HPDE6-E6E7 (cell line): ENCODE measurements around the gene SNX15.
A peak's percentile ranks its signal among the peaks of the same experiment; 100 is the strongest.
"Not testable (repeated sequence)": the region's sequence is repeated elsewhere in the genome, so short reads cannot be mapped to it uniquely, and the experiment has no call there.

Experiments used
- DNase-seq: peaks from one replicate; pipeline ENCODE4 v3.0.0; 2011; ENCODE audit warnings: missing footprints; ENCODE audit errors: extremely low spot score

The SNX15 gene, protein sequence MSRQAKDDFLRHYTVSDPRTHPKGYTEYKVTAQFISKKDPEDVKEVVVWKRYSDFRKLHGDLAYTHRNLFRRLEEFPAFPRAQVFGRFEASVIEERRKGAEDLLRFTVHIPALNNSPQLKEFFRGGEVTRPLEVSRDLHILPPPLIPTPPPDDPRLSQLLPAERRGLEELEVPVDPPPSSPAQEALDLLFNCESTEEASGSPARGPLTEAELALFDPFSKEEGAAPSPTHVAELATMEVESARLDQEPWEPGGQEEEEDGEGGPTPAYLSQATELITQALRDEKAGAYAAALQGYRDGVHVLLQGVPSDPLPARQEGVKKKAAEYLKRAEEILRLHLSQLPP

DNA sequence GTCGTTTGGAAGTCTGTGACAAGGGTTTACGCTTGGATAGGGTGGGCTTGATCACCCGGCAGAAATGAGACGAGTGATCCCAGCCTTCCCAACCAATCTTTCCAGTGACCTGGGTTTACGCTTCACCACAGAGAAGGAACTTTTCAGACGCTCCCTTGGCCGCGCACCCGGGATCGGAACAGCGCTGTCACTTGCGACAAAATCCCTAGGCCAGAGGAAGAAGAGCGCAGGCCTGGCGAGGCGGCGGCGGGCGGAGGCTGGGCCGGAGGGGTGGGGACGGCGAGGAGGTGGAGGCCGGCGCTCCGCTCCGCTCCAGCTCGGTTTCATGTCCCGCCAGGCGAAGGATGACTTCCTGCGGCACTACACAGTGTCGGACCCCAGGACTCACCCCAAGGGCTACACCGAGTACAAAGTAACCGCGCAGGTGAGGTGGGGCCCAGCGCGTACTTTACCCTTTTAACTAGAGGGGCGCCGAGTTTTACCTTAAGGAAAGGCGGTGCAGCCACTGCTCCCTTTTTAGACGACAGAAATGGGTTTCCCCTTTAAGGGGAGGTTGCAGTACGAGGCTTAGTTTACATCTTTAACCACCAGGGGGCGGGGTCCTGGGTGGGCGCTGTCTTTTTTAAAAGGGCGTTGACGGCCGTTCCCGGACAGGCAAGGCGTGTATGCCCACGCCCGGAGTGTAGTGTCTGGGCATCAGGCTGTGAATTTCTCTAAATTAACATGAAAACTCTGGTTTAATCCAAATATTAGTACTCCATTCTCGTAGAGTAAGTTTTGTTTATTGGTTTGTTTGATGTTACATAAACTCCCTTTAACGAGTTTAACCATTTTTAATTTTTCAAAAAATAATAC lies at the start of gene SNX15:
Gene SNX15, plus strand, starts transcription at position 227 of the 855 bp plus-strand sequence. Its CDS starts 99 bp downstream, at position 326.
- peak; percentile 92 for DNase-seq

DNA sequence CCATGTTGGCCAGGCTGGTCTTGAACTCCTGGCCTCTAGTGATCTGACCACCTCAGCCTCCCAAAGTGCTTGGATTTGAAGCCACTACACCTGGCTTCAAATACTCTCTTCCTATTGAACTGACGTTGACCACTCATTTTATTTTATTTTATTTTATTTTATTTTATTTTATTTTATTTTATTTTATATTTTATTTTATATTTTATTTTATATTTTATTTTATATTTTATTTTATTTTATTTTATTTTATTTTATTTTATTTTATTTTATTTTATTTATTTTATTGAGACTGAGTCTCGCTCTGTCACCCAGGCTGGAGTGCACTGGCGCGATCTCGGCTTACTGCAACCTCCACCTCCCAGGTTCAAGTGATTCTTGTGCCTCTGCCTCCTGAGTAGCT lies 43.9 kb upstream of the SNX15 start:
- not testable (repeated sequence) for DNase-seq

DNA sequence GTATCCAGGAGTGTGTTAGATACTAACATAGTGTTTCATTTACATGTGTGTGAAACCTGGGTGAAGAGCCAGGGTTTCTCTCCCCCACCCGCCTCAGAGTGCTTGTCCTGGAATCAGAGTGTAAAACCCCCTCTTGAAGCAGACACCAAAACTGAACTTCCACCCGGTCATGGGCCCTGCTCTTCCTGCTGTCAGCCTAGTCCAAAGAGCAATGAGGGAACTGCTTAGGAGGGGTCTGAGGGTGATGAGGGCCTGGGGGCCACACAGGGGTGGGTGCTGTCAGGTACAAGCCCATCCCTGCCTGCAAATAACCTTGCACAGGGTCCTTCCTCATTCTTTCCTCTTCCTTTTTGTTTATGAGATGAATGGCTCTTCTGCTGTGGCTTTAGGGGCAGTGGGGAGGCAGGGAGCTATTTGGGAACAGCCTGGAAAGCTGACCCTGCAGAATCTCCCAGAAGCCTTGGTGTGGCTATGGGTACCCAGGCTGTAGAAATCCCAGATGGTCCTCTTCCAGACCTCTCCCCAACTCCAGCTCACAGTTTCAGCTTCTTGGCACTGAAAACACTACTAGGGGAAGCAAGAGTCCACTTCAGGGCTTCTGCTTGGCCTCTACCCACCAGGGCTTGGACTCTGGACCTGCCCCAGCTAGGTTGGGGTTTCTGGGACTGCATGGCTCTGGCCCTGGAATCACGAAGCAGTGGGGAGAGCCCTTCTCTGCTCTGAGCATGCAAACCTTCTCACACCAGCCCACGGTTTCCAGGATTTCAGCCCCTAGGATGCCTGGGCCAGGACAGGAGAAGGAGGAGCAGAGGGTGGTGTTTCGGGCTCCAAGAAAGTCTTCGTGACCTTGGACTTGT lies 39.0 kb upstream of the SNX15 start:
- DNase-seq: no peak

DNA sequence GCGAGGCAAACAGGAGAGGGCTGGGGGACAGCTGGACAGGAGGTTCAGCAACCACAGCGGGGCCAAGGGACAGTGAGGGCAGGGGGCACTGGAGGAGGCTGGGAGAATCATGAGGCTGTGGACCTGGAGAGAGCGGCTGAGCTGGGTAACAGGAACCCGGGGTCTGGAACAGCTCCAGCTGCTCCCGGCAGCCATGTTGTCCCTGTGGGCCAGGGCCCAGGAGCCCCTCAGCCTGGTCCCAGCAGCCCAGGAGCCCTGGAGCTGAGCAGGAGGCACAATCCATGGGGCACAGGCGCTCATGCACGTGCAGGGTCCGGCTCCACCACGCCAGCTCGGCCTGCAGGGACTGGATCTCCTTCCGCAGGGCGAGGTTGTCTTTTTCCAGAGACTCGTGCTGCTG lies 37.8 kb upstream of the SNX15 start:
- DNase-seq: no peak

DNA sequence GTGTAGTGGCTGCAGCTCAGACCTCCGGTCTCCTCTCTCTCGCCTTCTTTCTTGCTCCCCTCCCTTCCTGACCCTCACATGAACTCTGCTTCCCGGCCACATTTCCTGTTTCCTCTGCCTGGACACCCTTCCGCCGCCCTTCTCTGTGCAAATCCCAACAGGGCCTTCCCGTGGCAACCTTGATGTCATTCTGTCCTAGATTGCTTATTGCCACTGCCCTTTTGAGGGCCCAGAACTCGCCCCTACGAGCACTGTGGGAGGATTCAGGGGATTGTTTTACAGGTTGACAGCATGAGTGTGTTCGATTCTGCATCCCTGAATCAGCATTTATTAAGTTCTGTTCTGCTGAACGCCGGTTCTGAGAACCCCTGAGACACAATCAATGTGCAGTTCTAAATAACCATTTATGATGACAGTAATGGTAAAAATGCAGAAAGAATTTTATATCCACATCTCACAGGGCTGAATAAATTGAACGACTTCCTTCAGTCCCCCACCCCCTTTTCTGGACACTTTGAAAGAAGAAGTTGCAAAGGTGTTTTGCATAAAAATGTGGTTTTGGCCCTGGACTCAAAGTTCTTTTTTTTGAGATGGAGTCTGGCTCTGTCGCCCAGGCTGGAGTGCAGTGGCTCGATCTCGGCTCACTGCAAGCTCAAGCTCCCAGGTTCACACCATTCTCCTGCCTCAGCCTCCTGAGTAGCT lies 36.9 kb upstream of the SNX15 start:
- no peak for DNase-seq

DNA sequence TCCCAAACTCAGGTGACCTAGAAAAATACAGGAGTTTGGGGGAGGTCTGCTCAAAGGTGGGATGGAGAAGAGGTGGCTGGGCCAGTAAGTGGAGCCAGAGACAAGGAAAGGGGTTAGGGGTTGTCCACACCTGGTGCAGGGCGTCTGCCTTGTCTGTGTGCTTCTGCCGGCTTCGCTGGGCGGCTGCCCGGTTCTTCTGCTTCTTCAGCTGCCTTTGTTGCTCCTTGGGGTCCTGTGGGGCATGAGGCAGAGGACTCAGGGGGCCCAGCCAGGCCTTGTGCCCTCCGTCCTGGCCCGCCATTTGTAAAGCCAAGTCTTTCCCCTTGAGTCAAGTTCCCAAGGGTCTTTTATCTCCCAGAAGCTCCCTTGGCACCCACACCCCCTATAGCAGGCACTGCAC lies 32.9 kb upstream of the SNX15 start:
- DNase-seq: no peak

DNA sequence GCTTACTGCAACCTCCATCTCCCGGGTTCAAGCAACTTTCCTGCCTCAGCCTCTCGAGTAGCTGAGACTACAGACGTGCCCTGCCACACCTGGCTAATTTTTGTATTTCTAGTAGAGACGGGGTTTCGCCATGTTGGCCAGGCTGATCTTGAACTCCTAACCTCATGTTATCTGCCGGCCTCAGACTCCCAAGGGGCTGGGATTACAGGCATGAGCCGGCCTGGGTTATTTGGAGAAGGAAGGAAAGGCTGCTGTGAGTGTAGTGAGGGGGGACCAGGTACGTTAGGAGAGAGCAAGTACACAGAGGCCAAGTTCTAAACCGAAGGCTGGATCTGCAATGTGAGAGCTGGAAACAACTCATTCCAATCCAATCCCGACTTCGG lies 30.9 kb upstream of the SNX15 start:
- no peak for DNase-seq

DNA sequence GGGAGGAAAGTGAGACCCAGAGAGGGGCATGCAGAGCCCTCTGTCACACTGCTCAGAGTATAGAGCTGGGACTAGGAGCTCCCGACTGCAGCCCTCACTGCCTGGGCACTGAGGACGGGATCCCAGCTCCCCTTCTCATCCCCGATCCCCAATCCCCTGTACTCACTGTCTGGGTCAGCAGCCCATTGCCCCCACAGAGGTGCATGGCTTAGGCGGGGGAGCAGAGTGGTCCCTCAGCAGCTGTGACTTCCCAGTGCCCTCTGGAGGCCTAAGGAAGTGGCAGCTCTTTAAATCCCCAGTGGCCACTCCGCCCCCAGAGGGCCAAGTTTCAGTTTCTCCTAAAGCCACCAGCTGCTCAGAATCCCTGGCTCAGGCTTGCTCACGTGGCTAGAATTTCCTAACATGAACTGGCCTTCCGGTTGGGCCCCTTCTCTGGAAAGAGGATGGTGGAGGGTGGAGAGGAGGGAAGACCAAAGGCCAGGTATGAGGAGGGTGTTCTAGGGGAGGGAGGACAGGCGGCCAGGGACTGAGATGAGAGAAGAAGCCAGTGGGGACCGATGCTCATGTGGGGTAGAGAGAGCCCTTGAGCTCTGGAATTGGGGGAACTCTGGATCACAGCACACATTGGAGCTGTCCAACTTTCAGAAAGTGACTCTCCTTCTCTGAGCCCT lies 30.4 kb upstream of the SNX15 start, which contains the start of gene BATF2:
Gene BATF2, minus strand, starts transcription at position 262 of the 671 bp plus-strand sequence. Its CDS starts 57 bp downstream, at position 205.
- peak; percentile 88 for DNase-seq

DNA sequence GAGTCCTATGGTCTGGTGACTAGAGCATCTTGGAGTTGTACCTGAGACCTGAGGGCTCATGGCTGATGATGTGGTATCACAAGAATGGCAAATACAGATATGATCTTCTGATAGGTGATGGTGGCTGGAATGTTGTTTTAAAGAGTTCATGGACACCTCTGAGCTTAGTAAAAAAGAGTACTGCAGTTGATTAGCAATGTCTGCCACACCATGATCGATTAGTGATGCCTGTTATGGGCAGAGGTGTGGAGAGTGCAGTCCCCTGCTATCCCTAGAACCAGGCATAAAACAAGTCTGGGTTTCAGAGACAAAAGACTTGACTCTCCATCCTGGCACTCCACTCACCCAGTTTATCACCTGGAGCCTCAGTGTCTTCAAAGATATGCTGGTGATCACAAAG lies 29.1 kb upstream of the SNX15 start:
- no peak for DNase-seq

DNA sequence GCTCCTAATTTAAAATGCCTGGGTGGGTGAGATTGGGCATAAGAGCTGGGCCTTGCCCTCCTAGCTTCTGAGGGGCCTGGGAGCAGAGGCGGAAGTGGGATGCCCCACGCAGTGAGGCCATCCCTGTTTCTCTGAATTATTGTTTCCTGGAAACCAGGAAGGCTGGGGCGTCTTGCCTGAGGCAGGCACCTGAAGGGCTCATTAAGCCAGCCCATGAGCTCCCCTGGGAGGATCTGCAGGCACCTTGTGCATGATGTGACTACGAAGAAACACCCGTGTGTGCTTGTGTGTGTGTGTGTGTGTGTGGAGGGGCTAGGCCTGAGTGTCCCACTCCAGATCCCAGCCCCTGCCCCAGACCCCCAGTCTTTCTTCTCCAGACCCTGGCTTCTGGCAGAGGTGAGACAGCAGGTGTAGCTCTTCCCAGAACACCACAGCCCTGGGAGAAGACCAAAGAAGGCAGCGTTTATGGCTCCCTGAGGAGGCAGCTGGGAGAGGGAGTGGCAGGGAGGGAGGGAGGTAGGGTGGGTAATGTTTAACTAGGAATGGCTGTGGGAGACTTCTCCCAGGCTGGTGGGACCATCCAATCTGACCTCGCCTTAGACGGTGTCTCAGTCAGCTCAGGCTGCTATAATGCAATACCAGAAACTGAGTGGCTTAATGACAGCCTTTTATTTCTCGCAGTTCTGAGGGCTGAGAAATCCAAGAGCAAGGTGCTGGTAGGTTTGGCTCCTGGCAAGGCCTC lies 28.4 kb upstream of the SNX15 start:
- no peak for DNase-seq

DNA sequence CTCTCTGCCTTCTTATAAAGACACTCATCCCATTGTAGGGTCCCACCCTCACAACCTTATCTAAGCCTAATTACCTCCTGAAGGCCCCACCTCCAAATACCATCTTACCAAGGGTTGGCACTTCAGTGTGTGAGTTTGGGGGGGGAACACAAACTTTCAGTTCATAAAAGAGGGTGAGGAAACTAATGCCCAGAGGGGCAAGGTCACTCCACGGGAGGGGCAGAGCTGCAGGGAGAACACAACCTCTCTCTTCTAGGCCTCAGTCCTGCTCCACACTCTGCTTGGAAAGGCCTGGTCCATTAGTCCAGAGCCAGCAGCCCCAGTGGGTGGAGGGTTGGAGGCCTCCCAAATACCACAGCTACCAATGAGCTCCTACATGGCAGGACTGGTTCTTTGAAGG lies 27.8 kb upstream of the SNX15 start:
- DNase-seq: no peak

DNA sequence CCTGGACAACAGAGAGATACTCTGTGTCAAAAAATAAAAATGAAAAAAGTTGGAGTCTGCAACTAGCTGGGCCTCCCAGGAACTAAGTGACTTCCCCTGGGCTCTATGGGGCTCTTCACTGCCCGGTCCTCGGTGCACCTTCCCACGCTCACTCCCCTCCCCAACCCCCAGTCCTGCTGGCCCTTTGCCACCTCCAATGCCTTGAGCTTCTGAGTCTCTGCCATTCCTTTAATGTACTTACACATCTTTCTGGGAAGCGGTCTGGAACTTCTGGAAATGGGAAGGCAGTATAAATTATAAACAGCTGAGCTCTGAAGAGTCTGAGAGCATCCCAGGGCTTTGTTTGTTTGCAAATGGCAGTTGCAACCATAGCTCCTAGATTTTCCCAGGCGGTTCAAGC lies 24.5 kb upstream of the SNX15 start:
- no peak for DNase-seq

DNA sequence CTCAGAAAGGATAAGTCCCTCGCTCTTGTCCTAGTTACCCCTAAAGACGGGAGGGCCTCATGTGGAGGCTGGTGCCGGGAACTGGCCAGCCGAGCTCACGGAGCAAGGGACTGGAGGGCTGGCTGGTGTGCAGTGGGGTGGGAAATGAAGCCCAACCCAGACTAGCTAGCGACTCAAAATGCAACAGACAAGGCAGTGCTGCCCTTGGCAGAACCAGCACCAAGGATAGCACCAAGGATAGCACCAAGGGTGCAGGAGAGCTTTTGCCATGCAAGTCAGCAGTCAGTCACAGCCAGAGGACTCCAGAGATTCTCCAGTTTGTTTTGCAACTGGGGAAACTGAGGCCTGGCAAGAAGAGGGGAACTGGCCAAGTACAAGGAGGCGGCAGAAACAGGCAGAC lies 24.0 kb upstream of the SNX15 start:
- no peak for DNase-seq

DNA sequence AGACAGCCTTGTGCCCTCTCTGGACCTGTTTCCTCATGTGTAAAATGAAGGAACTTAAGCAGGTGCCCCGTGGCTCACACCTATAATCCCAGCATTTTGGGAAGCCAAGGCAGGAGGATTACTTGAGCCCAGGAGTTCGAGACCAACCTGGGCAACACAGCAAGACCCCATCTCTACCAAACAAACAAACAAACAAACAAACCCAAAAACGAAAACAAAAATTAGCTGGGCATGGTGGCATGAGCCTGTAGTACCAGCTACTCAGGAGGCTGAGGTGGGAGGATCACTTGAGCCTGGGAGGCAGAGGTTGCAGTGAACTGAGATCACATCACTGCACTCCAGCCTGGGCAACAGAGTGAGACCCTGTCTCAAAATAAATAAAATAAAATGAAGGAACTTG lies 23.3 kb upstream of the SNX15 start:
- not testable (repeated sequence) for DNase-seq

DNA sequence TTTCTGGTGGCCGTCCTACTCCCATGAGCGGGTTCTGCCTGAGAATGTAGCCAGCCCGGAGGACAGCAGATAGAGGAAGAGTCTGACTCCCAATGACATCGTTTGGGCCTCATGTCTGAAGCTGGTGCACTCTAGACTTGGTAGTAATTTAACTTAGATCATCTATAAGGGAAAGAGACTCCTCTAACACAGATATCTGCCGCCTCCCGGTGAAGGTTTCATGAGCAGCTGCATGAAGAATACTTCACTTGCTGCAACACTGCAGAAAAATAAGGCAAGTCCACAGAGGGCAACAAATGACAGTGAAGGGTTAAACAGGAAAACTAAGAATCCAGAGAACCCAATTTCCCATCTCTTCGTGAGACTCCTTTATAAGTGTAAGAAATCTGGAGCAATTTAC lies 19.2 kb upstream of the SNX15 start:
- no peak for DNase-seq

DNA sequence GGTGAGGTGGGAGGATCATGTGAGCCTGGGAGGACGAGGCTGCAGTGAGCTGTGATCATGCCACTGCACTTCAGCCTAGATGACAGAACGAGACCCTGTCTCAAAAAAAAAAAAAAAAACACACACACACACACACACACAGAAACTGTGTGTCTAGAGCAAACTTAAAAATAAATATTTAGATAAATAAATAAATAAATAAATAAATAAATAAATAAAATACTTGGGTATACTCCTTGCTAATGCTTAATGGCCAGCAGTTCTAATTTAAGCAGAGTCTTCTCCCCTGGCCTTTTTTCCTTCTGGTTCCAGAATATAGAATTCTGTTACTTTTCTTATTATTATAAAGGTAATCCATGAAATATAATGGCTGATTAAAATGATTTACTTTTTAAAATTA lies 18.4 kb upstream of the SNX15 start:
- no peak for DNase-seq

DNA sequence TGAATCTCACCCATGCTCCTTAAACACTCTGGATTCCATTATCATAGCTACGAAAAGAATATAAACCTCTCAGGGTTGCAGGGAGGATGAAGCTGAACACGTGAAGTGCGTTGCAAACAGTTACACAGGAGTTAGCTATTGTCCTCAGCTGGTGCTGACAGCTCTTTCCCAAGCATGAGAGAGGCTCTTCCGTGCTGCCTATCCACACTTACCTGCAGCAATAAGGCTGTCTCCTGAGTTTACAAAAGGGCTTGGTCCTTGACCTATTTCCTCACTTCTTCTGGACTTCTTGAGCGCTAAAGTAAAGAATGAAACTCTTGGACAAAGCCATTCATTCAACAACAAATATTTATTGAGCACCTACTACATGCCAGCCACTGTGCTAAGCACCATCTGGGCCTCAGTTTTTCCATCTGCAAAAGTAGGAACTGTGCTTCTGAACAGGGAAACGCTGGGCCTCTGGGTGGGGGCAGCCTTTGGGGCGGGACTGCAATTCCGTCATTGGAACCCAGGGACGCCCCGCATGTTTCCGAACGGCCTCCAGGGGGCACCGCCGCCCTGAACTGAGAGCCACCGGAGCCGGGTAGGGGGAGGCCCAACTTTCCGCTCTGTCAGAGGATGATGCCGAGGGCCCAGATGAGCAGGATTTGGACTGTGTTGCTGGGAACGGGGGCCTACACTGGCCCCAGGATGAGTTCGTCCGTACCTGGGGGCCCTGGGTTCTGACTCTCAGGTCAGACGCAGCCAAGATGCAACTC lies 13.9 kb upstream of the SNX15 start:
- peak; percentile 91 for DNase-seq

DNA sequence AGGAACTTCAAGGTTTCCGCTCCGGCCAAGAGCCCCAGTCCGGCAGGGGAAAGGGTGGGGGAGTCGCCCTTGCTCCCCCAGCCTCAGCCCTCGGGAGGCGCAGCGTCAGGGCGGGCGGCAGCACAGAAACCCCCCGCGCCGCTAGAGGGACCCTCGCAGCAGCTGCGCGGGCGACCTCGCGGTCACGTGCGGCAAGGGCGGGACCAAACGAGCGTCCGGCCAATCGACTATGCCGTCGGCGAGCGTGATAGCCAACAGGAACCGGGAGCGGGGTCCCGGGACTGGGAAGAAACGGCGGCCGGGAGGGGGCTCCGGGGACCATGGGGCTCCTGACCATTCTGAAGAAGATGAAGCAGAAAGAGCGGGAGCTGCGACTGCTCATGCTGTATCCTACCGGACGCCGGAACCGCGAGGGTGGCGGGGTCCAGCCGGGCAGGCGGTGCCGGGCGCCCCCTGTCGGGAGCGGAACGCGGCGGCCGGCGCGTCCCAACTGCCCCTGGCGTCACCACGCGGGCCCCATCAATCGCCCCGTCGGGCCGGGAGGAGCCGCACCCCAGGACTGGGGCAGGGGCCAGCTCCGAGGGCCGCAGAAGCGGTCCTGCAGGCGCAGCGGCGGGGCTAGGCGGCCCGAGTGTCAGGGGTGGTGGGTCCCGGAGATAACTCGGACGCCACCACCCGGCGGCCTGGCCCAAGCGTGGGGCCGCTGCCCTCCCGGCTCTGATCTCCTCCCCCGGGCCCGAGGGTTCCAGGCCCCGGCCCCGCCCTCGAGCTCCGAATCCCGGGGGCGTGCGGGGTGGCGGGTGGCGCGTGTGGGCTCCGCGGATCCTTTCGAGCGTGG lies 13.1 kb upstream of the SNX15 start, which contains the start of gene ARL2:
Gene ARL2, plus strand, starts transcription at position 273 of the 838 bp plus-strand sequence. Its CDS starts 48 bp downstream, at position 321.
- DNase-seq: peak; percentile 89
